ENCODE measurements around the gene VWA8.
"Not testable (repeated sequence)": the region's sequence is repeated elsewhere in the genome, so short reads cannot be mapped to it uniquely, and the experiment has no call there.

VWA8 gene

GRCh38 chr13:41571817-41572340, 389.0 kb downstream of the VWA8 start:
- not testable (repeated sequence) for DNase-seq

GRCh38 chr13:41568972-41569351, 391.9 kb downstream of the VWA8 start:
- DNase-seq = no peak

GRCh38 chr13:41568143-41568971, 392.6 kb downstream of the VWA8 start:
- DNase-seq = no peak

GRCh38 chr13:41567363-41567762, 393.5 kb downstream of the VWA8 start:
- no peak for DNase-seq

- DNase-seq = no peak
Observed at GRCh38 chr13:41565846-41566245, 395.1 kb downstream of the VWA8 start.

- DNase-seq = no peak
Observed at GRCh38 chr13:41565216-41565615, 395.7 kb downstream of the VWA8 start.

GRCh38 chr13:41563984-41564365, 396.9 kb downstream of the VWA8 start:
- no peak for DNase-seq

- DNase-seq = no peak
Observed at GRCh38 chr13:41563341-41563983, 397.4 kb downstream of the VWA8 start.

- no peak for DNase-seq
Observed at GRCh38 chr13:41562541-41563178, 398.2 kb downstream of the VWA8 start.

- DNase-seq = no peak
Observed at GRCh38 chr13:41562083-41562482, 398.8 kb downstream of the VWA8 start.

GRCh38 chr13:41561170-41561569, 399.7 kb downstream of the VWA8 start:
- no peak for DNase-seq

GRCh38 chr13:41558781-41559560, 401.9 kb downstream of the VWA8 start:
- DNase-seq = no peak

- no peak for DNase-seq
Observed at GRCh38 chr13:41557719-41558118, 403.2 kb downstream of the VWA8 start.

- DNase-seq = no peak
Observed at GRCh38 chr13:41554626-41555386, 406.1 kb downstream of the VWA8 start.

GRCh38 chr13:41554180-41554579, 406.7 kb downstream of the VWA8 start:
- DNase-seq = no peak

GRCh38 chr13:41552031-41552430, 408.9 kb downstream of the VWA8 start:
- no peak for DNase-seq

- no peak for DNase-seq
Observed at GRCh38 chr13:41550276-41550675, 410.6 kb downstream of the VWA8 start.

- no peak for DNase-seq
Observed at GRCh38 chr13:41549491-41549890, 411.4 kb downstream of the VWA8 start.

GRCh38 chr13:41548910-41549309, 412.0 kb downstream of the VWA8 start:
- no peak for DNase-seq

- DNase-seq = no peak
Observed at GRCh38 chr13:41548031-41548430, 412.9 kb downstream of the VWA8 start.

- no peak for DNase-seq
Observed at GRCh38 chr13:41547251-41548000, 413.5 kb downstream of the VWA8 start.

Measured in NCI-H774 (cell line).